Activated CD4-positive, alpha-beta memory T cell treated with anti-CD3 and anti-CD28 coated beads, Interleukin-2, amount 10 ng/mL, durations not matched to agents 7 days and 5 days (primary cell): Measurements from ENCODE around the gene SFPQ. TPM values are rescaled to one million over a fixed set of nuclear protein-coding genes. Genes with fewer than 3 reads are reported as not detected.
"Not testable (repeated sequence)": the region's sequence is repeated elsewhere in the genome, so short reads cannot be mapped to it uniquely, and the experiment has no call there.

Source experiments
- CTCF ChIA-PET: fragments of 350-600 bp; sonication (Branson Sonifier 250); formaldehyde crosslinking; loops from one replicate; lab custom pipeline; 2021; ENCODE audit warnings: antibody characterized with exemption, inconsistent platforms; lab: Charles Lee
- POLR2A ChIA-PET: fragments of 350-600 bp; sonication (Branson Sonifier 250); formaldehyde crosslinking; loops from one replicate; lab custom pipeline; 2021; ENCODE audit warnings: antibody characterized with exemption; lab: Charles Lee
- DNase-seq: peaks from one replicate; pipeline ENCODE4 v3.0.0-alpha.2; 2020
- H3K27ac Mint-ChIP-seq: one replicate; pipeline ENCODE4 v1.8.0; 2021; ENCODE audit warnings: mild to moderate bottlenecking, mixed read lengths
- H3K27me3 Mint-ChIP-seq: one replicate; pipeline ENCODE4 v1.8.0; 2021; ENCODE audit warnings: mixed read lengths
- H3K36me3 Mint-ChIP-seq: one replicate; pipeline ENCODE4 v1.8.0; 2021; ENCODE audit warnings: low read depth, mixed read lengths
- H3K4me1 Mint-ChIP-seq: one replicate; pipeline ENCODE4 v1.8.0; 2021; ENCODE audit warnings: mixed read lengths
- H3K4me3 Mint-ChIP-seq: one replicate; pipeline ENCODE4 v1.8.0; 2021; ENCODE audit warnings: mild to moderate bottlenecking, mixed read lengths
- H3K9me3 Mint-ChIP-seq: one replicate; pipeline ENCODE4 v1.8.0; 2021; ENCODE audit warnings: mixed read lengths
- total RNA-seq, 2 experiments: library from RNA; stranded (reverse); gene quantifications; one replicate each; pipeline ENCODE4 v1.2.3, GENCODE V29; 2021

SFPQ gene, protein sequence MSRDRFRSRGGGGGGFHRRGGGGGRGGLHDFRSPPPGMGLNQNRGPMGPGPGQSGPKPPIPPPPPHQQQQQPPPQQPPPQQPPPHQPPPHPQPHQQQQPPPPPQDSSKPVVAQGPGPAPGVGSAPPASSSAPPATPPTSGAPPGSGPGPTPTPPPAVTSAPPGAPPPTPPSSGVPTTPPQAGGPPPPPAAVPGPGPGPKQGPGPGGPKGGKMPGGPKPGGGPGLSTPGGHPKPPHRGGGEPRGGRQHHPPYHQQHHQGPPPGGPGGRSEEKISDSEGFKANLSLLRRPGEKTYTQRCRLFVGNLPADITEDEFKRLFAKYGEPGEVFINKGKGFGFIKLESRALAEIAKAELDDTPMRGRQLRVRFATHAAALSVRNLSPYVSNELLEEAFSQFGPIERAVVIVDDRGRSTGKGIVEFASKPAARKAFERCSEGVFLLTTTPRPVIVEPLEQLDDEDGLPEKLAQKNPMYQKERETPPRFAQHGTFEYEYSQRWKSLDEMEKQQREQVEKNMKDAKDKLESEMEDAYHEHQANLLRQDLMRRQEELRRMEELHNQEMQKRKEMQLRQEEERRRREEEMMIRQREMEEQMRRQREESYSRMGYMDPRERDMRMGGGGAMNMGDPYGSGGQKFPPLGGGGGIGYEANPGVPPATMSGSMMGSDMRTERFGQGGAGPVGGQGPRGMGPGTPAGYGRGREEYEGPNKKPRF
- total RNA-seq: 100 to 1,000 TPM; 319 to 328 TPM

DNA sequence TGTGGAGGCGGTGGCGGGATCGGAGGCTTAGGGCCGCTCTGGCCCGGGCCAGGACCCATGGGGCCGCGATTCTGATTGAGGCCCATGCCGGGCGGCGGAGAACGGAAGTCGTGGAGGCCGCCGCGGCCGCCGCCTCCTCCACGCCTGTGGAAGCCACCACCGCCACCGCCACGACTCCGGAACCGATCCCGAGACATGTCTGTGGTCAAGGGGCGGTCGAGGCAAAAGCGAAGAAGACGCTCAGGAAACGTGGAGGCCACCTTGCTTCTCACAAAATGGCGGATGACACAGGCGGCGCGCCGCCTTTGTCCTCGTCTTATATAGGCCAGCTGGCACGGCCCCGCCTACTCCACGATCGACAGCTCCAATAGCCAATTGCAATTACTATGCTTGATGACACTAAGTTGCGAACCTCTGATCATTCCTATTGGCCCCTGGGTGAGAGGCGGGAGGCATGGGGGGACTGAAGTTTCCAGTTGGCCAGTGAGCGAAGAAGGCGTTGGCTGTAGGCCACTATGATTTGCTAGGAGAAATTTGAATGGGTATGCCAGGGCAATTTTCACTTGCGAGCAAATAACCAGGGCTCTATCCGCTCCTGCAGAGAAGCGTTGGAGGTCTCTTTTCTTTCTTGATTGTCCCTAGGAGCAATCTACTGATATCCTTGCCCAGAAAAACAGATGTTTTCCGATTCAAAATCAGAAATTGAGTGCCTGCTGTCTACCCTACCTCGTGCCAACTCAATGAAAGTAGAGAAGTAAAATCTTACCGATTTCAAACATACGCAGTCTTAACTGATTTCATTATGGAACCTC is at the start of gene SFPQ:
SFPQ (minus strand) TSS at position 293 of the 812 bp plus-strand sequence; CDS start at position 197, 96 bp downstream.
- Mint-ChIP-seq H3K27me3 (peaks cover 2% of the 10 kb centered on the region), H3K4me3 (peak within 1 kb of the TSS; percentile 94), H3K4me1 (peaks cover 44% of the 10 kb centered on the region), H3K36me3 (peaks cover 38% of the 10 kb centered on the region), H3K9me3 (no peaks in the 10 kb centered on the region), H3K27ac (peak within 1 kb of the TSS; percentile 99)
- POLR2A ChIA-PET: interaction anchor here (0.6 to 2.9 kb wide), 22 partner anchors 9 to 577 kb away, joined by 3 to 13 read pairs (median 5); partner anchors contain the start of genes CLSPN, KIAA0319L, NCDN and TFAP2E
- peak; percentile 97 for DNase-seq
- CTCF ChIA-PET: interaction anchor here (0.7 to 1.0 kb wide), 4 partner anchors 9 to 340 kb away, joined by 3 to 7 read pairs (median 4); no protein-coding TSS in a partner anchor

DNA sequence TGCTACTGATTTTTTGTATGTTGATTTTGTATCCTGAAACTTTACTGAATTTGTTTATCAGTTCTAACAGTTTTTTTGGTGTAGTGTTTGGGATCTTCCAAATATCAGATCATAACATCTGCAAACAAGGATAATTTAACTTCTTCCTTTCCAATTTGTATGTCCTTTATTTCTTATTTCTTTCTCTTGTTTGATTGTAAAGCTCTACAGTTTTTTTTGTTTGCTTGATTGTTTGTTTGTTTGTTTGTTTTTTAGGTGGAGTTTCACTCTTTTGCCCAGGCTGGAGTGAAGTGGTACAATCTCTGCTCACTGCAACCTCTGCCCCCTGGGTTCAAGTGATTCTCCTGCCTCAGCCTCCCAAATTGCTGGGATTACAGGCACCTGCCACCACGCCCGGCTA is 43.8 kb upstream of the SFPQ start:
- H3K27ac Mint-ChIP-seq, H3K27me3 Mint-ChIP-seq, H3K9me3 Mint-ChIP-seq, DNase-seq, H3K36me3 Mint-ChIP-seq, H3K4me3 Mint-ChIP-seq, POLR2A ChIA-PET, CTCF ChIA-PET, H3K4me1 Mint-ChIP-seq: not testable (repeated sequence)

DNA sequence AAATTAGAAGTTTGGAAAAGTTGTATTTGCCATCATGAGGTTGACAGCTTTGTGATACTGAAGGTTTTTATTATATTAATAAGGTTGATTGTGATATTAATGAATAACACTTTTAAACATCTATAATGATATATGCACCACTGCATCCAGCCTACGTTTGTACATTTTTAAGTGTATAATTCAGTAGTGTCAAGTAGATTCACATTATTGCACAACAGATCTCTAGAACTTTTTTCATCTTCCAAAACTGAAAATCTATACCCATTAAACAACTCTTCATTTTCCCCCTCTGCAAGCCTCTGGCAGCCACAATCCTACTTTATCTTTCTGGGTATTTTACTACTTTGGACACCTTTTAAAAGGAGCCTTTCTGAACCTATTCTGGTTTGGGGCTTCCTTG is 38.3 kb upstream of the SFPQ start:
- Mint-ChIP-seq H3K27ac (no peak overlapping the region), H3K27me3 (peaks cover 5% of the 10 kb centered on the region), H3K36me3 (no peaks in the 10 kb centered on the region), H3K9me3 (peaks cover 1% of the 10 kb centered on the region), H3K4me1 (peaks cover 5% of the 10 kb centered on the region), H3K4me3 (no peak overlapping the region)
- POLR2A ChIA-PET: no interaction called here
- no peak for DNase-seq
- CTCF ChIA-PET: no interaction called here

DNA sequence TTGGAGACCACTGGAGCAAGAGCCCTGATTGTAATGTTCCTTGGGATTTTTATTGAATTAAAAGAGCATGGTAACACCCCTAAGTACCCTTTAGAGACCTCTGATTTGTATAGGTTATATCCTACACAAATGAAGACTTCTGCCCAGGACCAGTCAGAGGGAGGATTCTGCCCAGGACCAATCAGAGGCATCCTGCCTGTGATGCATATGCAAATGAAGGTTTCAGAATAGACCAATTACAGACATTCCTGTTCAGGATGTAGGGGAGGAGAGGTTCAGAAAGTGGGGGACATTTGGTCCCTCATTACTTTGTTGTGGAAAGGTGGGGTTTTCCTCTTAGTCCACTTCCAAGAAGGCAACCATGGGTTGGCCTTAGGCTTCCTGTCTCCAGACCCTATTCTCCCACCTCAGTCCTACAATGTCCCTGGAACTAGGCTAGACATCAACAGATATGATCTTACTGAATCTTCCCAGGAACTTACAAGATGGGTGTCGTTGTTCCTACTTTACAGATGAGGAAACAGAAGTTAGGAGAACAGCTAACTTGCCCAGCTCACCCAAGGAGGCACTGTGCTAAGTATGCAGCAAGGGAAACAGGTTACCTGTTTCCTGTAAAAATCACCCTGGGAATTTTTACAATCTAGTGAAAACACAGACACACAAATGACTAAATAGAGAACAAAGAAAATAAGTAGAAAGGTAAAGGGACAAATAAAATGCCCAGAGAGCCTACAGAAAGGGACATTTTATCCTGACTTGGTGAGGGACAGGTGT is 36.8 kb upstream of the SFPQ start:
- no peak for DNase-seq
- Mint-ChIP-seq H3K36me3 (no peaks in the 10 kb centered on the region), H3K27ac (no peak overlapping the region), H3K9me3 (peaks cover 1% of the 10 kb centered on the region), H3K4me3 (no peak overlapping the region), H3K27me3 (peaks cover 5% of the 10 kb centered on the region), H3K4me1 (peaks cover 5% of the 10 kb centered on the region)
- CTCF ChIA-PET: no interaction called here
- POLR2A ChIA-PET: no interaction called here

DNA sequence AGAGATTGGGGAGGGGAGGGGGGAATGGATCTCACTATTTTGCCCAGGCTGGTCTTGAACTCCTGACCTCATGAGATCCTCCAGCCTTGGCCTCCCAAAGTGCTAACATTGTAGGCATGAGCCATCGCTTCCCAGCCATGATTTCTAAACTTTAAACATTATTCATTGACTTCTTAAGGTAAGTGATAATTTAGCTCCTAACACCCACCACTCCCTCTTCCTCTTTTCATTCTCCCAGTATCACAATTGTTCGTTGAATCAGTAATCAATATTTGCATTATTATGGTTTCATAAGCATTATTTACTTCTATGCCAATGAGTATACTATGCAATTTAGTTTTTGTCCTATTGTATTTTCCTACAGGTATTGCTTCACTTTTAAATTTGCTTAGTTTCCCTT is 33.6 kb upstream of the SFPQ start:
- H3K4me3 Mint-ChIP-seq: no peak overlapping the region
- peaks cover 1% of the 10 kb centered on the region for H3K9me3 Mint-ChIP-seq
- H3K27me3 Mint-ChIP-seq: peaks cover 5% of the 10 kb centered on the region
- no peak overlapping the region for H3K27ac Mint-ChIP-seq
- peaks cover 5% of the 10 kb centered on the region for H3K4me1 Mint-ChIP-seq
- CTCF ChIA-PET: no interaction called here
- H3K36me3 Mint-ChIP-seq: no peaks in the 10 kb centered on the region
- POLR2A ChIA-PET: no interaction called here
- DNase-seq: no peak

DNA sequence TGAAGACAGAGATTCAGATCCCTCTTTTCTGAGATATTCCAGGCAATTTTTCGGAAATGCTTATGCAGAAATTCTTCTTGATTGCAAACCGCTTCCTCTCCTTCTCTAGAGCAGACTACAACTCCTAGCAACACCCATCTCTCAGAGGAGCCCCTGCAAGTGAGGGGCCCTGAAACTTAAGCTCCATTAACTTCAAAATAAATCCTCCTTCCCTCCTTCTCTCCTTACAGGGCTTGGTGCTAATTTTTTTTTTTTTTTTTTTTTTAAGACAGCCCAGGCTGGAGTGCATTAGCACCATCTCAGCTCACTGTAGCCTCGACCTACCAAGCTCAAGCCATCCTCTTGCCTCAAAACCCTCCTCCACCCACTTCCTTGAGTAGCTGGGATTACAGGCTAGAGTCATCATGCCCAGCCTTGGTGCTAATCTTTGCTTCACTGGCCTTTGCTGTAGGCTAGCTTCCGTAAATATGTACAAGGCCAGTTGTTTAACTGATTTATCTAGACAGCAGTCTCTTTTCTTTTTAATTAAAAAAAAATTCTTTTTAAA is 30.2 kb upstream of the SFPQ start:
- no peaks in the 10 kb centered on the region for H3K4me1 Mint-ChIP-seq
- ChIA-PET POLR2A (no interaction called here), CTCF (interaction anchor here (0.6 to 1.3 kb wide), 3 partner anchors 16 to 56 kb away, joined by 3 read pairs; no protein-coding TSS in a partner anchor)
- H3K4me3 Mint-ChIP-seq: no peak overlapping the region
- H3K27ac Mint-ChIP-seq: no peak overlapping the region
- no peaks in the 10 kb centered on the region for H3K9me3 Mint-ChIP-seq
- no peaks in the 10 kb centered on the region for H3K36me3 Mint-ChIP-seq
- DNase-seq: no peak
- peaks cover 5% of the 10 kb centered on the region for H3K27me3 Mint-ChIP-seq

DNA sequence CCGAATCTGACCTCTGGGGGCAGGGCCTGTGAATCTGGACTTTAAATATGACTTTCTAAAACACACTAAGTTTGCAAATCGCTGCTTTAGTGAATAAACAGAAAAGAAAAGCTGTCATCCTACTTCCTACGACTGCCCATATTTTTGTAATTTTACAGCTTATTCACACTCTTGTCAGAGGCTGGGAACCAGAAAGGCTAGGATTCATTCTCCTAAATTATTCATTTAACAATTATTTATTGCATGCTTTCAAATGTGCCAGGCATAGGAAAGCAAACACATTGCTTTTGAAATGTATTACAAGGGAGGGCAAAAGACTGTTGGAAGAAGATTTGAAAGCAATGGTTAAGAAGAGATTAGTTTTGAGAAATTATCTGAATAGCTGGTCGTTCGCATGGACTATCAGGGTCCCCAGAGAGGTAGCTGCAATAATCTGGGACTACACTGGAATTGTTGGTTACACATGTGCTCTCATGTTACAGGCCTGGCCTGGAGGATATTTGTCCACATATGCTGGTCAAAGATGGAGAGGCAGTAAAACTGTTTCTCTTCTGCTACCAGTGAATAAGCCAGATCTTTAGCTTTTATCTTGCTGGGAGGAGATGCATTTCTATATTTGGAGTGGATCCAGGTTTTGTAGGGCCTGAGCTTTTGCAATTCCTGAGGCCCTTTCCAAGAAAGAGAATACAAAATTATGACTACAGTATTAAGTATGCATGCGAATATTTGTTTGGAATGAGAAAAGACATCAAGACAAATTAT is 29.6 kb upstream of the SFPQ start:
- ChIA-PET POLR2A (no interaction called here), CTCF (interaction anchor here (0.6 to 1.7 kb wide), 4 partner anchors 15 to 73 kb away, joined by 3 read pairs; no protein-coding TSS in a partner anchor)
- Mint-ChIP-seq H3K36me3 (no peaks in the 10 kb centered on the region), H3K27ac (no peak overlapping the region), H3K4me3 (no peak overlapping the region), H3K27me3 (peaks cover 5% of the 10 kb centered on the region), H3K4me1 (no peaks in the 10 kb centered on the region), H3K9me3 (no peaks in the 10 kb centered on the region)
- DNase-seq: no peak

DNA sequence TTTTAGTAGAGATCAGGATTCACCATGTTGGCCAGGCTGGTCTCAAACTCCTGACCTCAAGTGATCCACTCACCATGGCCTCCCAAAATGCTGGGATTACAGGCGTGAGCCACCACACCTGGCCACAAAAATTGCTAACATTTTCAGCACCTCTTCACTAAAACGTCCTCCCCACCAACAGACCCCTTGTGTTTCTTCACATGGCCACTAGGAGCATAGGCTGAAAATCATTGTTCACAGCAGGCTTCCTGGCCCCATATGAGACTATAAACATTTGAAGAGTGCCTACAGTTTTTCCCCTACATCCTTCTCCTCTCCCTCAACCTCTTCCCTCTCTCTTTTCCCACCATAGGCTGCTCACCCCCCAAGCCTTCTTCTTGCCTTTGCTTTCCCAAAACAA is 28.0 kb upstream of the SFPQ start:
- no peak overlapping the region for H3K27ac Mint-ChIP-seq
- DNase-seq: no peak
- POLR2A ChIA-PET: no interaction called here
- H3K9me3 Mint-ChIP-seq: no peaks in the 10 kb centered on the region
- no peaks in the 10 kb centered on the region for H3K36me3 Mint-ChIP-seq
- no peaks in the 10 kb centered on the region for H3K27me3 Mint-ChIP-seq
- CTCF ChIA-PET: interaction anchor here (1.7 kb wide), 1 partner anchor 27 kb away, joined by 3 read pairs; no protein-coding TSS in a partner anchor
- no peaks in the 10 kb centered on the region for H3K4me1 Mint-ChIP-seq
- H3K4me3 Mint-ChIP-seq: no peak overlapping the region

DNA sequence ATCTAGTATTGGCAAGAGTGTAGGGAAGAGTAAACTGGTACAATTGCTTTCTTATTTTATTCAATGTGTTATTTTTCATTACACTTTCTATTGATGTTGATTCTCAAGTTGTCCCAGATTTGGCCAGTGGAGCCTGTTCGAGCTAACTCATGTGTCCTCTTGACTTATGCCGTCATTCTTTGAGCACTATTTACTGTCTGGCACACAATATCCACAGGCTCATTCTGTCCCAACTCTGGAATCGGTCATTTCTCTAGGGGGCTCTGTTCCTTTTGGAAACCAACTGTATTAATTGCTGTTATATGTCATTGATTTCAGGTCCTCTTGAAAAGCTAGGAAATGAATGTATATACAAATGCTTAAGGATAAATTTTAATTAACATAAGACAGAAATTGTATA is 22.4 kb upstream of the SFPQ start:
- no peak for DNase-seq
- POLR2A ChIA-PET: no interaction called here
- Mint-ChIP-seq H3K27me3 (peaks cover 2% of the 10 kb centered on the region), H3K36me3 (no peaks in the 10 kb centered on the region), H3K27ac (no peak overlapping the region), H3K4me3 (no peak overlapping the region), H3K9me3 (no peaks in the 10 kb centered on the region), H3K4me1 (no peaks in the 10 kb centered on the region)
- CTCF ChIA-PET: no interaction called here

DNA sequence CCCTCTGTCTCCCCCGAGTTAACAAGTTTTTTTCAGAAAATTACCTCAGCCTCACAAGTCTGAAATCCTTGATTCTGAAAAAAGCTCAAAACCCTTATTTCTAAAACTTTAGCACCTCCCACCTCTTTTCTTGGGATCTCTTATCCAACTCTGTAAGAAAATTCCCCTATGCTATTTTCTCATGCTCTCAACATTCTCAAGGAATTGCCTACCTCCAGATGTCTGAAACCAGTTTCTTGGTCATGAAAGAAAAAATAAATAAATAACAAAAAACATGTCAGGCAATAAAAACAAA is 18.1 kb upstream of the SFPQ start:
- peaks cover 2% of the 10 kb centered on the region for H3K27me3 Mint-ChIP-seq
- no peak overlapping the region for H3K27ac Mint-ChIP-seq
- CTCF ChIA-PET: interaction anchor here (0.7 kb wide), 2 partner anchors 102 to 1139 kb away, joined by 3 to 4 read pairs; no protein-coding TSS in a partner anchor
- POLR2A ChIA-PET: no interaction called here
- no peak overlapping the region for H3K4me3 Mint-ChIP-seq
- no peaks in the 10 kb centered on the region for H3K4me1 Mint-ChIP-seq
- H3K36me3 Mint-ChIP-seq: no peaks in the 10 kb centered on the region
- no peak for DNase-seq
- H3K9me3 Mint-ChIP-seq: no peaks in the 10 kb centered on the region

DNA sequence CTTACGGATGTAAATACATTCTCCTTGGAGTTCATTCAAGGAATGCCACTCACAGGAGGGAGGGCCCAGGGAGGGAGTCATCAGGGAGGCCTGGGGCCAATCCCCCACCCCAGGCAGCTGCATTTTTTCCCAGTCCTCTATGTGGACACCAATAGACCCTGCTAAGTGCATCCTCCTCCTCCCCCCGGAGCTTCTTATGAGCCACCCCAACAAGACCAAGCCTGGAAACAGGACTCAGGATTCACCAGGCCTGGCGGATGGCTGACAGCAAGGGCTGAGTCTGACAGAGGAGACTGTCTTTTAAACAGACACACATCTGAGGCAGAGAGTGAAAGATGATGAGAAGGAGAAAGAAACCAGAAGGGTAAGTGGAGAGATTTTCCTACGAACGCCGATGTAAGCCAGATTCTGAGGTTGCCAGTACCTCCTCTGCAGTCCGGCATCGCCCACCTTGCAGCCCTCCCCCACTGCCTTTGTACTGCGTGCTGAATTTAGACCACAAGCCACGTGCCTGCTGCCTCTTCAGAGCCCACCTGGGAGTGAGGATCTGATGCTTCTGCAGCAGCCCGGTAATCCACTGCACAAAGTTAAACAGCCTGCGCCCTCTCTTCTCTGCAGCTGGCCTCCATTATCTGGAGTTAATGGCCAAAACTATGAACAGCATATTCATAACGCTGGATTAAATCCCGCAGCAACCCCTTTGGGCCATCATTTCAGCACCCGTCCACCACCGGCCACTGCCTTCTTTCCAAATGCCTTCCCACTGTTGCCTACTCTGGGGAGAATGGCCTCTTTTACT is 17.6 kb upstream of the SFPQ start:
- H3K4me1 Mint-ChIP-seq: no peaks in the 10 kb centered on the region
- CTCF ChIA-PET: no interaction called here
- no peaks in the 10 kb centered on the region for H3K9me3 Mint-ChIP-seq
- POLR2A ChIA-PET: no interaction called here
- no peak overlapping the region for H3K27ac Mint-ChIP-seq
- no peaks in the 10 kb centered on the region for H3K36me3 Mint-ChIP-seq
- no peak for DNase-seq
- H3K27me3 Mint-ChIP-seq: peaks cover 4% of the 10 kb centered on the region
- no peak overlapping the region for H3K4me3 Mint-ChIP-seq
